BLaER1 treated with 17β-estradiol and CSF1 and Interleukin-3, amounts not matched to agents 10 nM and 100 nM (cell line): ENCODE measurements around the gene OTOG.

Experiments
- H3K27ac ChIP-seq, 11 experiments: shearing (Covaris generic); formaldehyde crosslinking; 2 replicates each; pipeline ENCODE4 v1.8.1; 2022
- H3K27me3 ChIP-seq, 11 experiments: shearing (Covaris generic); formaldehyde crosslinking; 2 replicates each; pipeline ENCODE4 v1.8.1; 2022
- H3K36me3 ChIP-seq, 11 experiments: shearing (Covaris generic); formaldehyde crosslinking; 2 replicates each; pipeline ENCODE4 v1.8.1; 2022
- H3K4me1 ChIP-seq, 10 experiments: shearing (Covaris generic); formaldehyde crosslinking; 2 replicates each; pipeline ENCODE4 v1.8.1; 2022
- H3K4me2 ChIP-seq, 11 experiments: shearing (Covaris generic); formaldehyde crosslinking; 2 replicates each; pipeline ENCODE4 v1.8.1; 2022
- H3K4me3 ChIP-seq, 10 experiments: shearing (Covaris generic); formaldehyde crosslinking; 2 replicates each; pipeline ENCODE4 v1.8.1; 2022
- H3K9ac ChIP-seq, 11 experiments: shearing (Covaris generic); formaldehyde crosslinking; 2 replicates each; pipeline ENCODE4 v1.8.1; 2022
- H3K9me3 ChIP-seq, 11 experiments: shearing (Covaris generic); formaldehyde crosslinking; replicated peaks in 1 of 11; 2 replicates each; pipeline ENCODE4 v1.8.1; 2022
- H4K20me1 ChIP-seq, 11 experiments: shearing (Covaris generic); formaldehyde crosslinking; 2 replicates each; pipeline ENCODE4 v1.8.1; 2022
- Cebpa-rat ChIP-seq, 11 experiments: shearing (Covaris generic); IDR thresholded peaks; 2 replicates each; pipeline ENCODE4 v1.8.1; 2022

The OTOG gene

DNA sequence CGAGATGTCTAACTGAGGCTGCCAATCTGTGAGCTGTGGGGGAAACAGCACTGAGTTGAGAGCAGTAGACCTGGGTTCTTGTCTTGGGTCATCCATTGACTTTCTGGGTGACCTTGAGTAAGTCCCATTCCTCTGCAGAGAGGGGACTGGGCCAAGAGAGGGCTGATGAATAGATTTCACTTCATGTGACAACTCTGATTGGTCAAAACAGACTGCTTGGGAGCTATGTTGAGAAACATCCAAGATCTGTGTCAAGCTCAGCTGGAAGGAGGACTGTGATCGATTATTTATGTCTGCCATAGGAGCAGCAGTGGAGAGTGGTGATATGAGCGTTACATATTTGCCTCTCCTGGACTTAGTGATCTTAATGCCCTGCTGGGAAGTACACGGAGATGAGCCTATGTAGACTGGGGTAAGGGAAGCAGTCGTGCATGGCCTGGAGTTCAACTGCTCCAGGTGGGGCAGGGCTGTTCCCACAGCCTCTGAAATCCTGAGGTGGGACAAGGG is 47.7 kb downstream of the OTOG start:
- peaks cover 0 to 9% (median 0%) of the 10 kb centered on the region in 11 experiments; a peak in 3 of 22 replicates for H3K9me3 ChIP-seq
- H3K9ac ChIP-seq: no peak overlapping the region
- no peak for TF ChIP-seq Cebpa-rat (IDR thresholded peaks at IDR 0.05)
- H3K4me3 ChIP-seq: no peak overlapping the region
- H3K27me3 ChIP-seq: no peaks in the 10 kb centered on the region; a peak in 1 of 22 replicates
- H3K4me2 ChIP-seq: no peak overlapping the region
- no peaks in the 10 kb centered on the region for H3K4me1 ChIP-seq
- H4K20me1 ChIP-seq: no peaks in the 10 kb centered on the region; a peak in 1 of 22 replicates
- no peaks in the 10 kb centered on the region for H3K36me3 ChIP-seq
- no peak overlapping the region for H3K27ac ChIP-seq

DNA sequence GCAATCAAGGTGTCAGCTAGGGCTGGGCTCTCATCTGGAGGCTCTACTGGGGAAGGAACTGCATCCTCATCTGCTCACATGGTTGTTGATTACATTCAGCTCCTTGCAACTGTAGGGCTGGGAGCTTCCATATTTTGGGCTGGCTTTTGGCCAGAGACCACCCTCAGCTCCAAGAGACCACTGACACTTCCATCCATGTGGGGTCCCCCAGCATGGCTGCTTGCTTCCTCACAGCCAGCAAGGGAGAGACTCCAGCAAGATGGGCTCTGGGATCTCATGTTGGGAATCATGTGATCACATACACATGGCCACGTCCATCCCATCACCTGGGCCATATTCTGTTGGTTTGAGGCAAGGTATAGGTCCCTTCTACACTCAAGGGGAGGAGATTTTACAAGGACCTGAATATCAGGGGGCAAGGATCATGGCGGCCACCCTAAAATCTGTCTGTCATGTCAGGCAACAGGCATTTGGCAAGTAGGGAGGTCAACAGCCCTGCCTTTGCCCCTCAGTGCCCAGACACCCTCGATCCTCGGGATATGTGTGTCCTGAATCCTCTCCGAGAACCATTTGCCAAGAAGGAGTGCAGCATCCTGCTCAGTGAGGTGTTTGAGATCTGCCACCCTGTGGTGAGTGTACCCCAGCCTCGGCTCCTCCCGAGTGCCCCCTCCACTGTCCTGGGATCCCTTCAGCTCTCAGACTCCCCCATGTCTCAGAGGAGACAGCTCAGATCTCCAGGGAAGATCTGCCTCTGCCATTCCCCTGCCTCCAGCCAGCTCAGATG is 48.7 kb downstream of the OTOG start:
- no peak overlapping the region for H3K4me3 ChIP-seq
- no peaks in the 10 kb centered on the region; a peak in 1 of 22 replicates for H4K20me1 ChIP-seq
- no peak overlapping the region for H3K4me2 ChIP-seq
- H3K27me3 ChIP-seq: no peaks in the 10 kb centered on the region; a peak in 1 of 22 replicates
- H3K9ac ChIP-seq: no peak overlapping the region
- H3K27ac ChIP-seq: no peak overlapping the region
- TF ChIP-seq Cebpa-rat (IDR thresholded peaks at IDR 0.05): no peak
- H3K9me3 ChIP-seq: peaks cover 0 to 9% (median 0%) of the 10 kb centered on the region in 11 experiments; a peak in 3 of 22 replicates
- H3K4me1 ChIP-seq: peaks cover 0 to 5% (median under 1%) of the 10 kb centered on the region in 10 experiments; a peak in 5 of 20 replicates
- no peaks in the 10 kb centered on the region for H3K36me3 ChIP-seq

GRCh38 chr11:17596310-17596669 is 49.2 kb downstream of the OTOG start:
- Histone ChIP-seq H3K27me3 (no peaks in the 10 kb centered on the region; a peak in 1 of 22 replicates), H3K36me3 (no peaks in the 10 kb centered on the region), H3K4me2 (no peak overlapping the region), H3K27ac (no peak overlapping the region), H4K20me1 (no peaks in the 10 kb centered on the region; a peak in 1 of 22 replicates), H3K9me3 (peaks cover 0 to 9% (median 0%) of the 10 kb centered on the region in 11 experiments; a peak in 3 of 22 replicates), H3K4me3 (no peak overlapping the region), H3K4me1 (peaks cover 0 to 10% (median 5%) of the 10 kb centered on the region in 10 experiments; a peak in 10 of 20 replicates), H3K9ac (no peak overlapping the region)
- no peak for TF ChIP-seq Cebpa-rat (IDR thresholded peaks at IDR 0.05)

DNA sequence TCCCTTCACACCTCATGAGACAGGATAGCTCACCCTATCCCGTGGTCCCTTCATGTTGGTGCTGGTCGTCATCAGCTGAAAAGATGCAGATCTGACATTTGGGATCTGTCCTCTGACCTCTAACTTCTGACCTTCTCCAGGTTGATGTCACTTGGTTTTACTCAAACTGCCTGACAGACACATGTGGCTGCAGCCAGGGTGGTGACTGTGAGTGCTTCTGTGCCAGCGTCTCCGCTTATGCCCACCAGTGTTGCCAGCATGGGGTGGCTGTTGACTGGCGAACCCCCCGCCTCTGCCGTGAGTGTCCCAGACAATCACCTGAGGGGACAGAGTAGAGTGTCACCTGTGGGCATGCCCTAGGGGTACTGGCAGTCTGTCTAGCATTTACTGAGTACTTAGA is 49.7 kb downstream of the OTOG start:
- Histone ChIP-seq H3K9me3 (peaks cover 0 to 9% (median 0%) of the 10 kb centered on the region in 11 experiments; a peak in 3 of 22 replicates), H3K4me3 (no peak overlapping the region), H3K27ac (no peak overlapping the region), H3K27me3 (no peaks in the 10 kb centered on the region; a peak in 1 of 22 replicates), H3K4me2 (no peak overlapping the region), H3K9ac (no peak overlapping the region), H4K20me1 (no peaks in the 10 kb centered on the region; a peak in 1 of 22 replicates), H3K4me1 (peaks cover 0 to 13% (median 8%) of the 10 kb centered on the region in 10 experiments; a peak in 15 of 20 replicates), H3K36me3 (no peaks in the 10 kb centered on the region)
- TF ChIP-seq Cebpa-rat (IDR thresholded peaks at IDR 0.05): no peak

- H3K27me3 ChIP-seq: no peaks in the 10 kb centered on the region; a peak in 1 of 22 replicates
- H3K27ac ChIP-seq: no peak overlapping the region
- no peaks in the 10 kb centered on the region; a peak in 1 of 22 replicates for H4K20me1 ChIP-seq
- TF ChIP-seq Cebpa-rat (IDR thresholded peaks at IDR 0.05): no peak
- peaks cover 0 to 21% (median 14%) of the 10 kb centered on the region in 10 experiments; a peak in 15 of 20 replicates for H3K4me1 ChIP-seq
- peaks cover 0 to 9% (median 0%) of the 10 kb centered on the region in 11 experiments; a peak in 3 of 22 replicates for H3K9me3 ChIP-seq
- H3K4me2 ChIP-seq: no peak overlapping the region
- H3K4me3 ChIP-seq: no peak overlapping the region
- H3K9ac ChIP-seq: no peak overlapping the region
- H3K36me3 ChIP-seq: no peaks in the 10 kb centered on the region
Measured at GRCh38 chr11:17597770-17598169, 50.7 kb downstream of the OTOG start.

GRCh38 chr11:17598700-17599459 is 51.8 kb downstream of the OTOG start:
- H3K4me1 ChIP-seq: peaks cover 0 to 21% (median 14%) of the 10 kb centered on the region in 10 experiments; a peak in 15 of 20 replicates
- no peak overlapping the region for H3K4me3 ChIP-seq
- no peak overlapping the region for H3K27ac ChIP-seq

DNA sequence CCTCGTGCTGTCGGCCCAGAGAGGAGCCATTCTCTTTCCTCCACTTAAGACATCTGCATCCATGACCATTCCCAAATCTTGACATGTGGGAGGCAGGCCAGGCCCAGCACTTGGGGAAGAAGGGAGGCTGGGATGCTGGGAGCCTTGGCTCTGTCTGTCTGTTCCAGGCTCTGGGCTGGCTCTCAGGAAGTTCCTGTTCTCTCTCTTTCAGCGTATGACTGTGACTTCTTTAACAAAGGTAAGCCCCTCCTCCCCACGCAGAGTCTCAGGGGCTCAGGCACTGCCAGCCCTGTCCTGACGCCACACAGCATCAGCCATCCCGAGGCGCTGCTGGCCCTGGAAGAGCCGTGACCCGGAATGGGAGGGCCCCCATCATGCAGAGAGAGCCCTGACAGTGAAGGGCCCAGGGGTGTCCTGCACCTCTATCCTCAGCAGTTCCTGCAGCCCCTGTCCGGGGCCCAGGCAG is 52.4 kb downstream of the OTOG start:
- H3K4me3 ChIP-seq: no peak overlapping the region
- H3K9ac ChIP-seq: no peak overlapping the region
- H3K36me3 ChIP-seq: no peaks in the 10 kb centered on the region
- 0 out of 22 replicates have a peak, but pooled peaks cover 0 to 4% (median 0%) of the 10 kb centered on the region in 11 experiments for H3K9me3 ChIP-seq
- no peak overlapping the region for H3K4me2 ChIP-seq
- peaks cover 0 to 21% (median 14%) of the 10 kb centered on the region in 10 experiments; a peak in 15 of 20 replicates for H3K4me1 ChIP-seq
- H4K20me1 ChIP-seq: no peaks in the 10 kb centered on the region; a peak in 1 of 22 replicates
- TF ChIP-seq Cebpa-rat (IDR thresholded peaks at IDR 0.05): no peak
- no peaks in the 10 kb centered on the region; a peak in 1 of 22 replicates for H3K27me3 ChIP-seq
- no peak overlapping the region for H3K27ac ChIP-seq

More at GRCh38 chr11:17598700-17599459, 51.8 kb downstream of the OTOG start:
- no peak for TF ChIP-seq Cebpa-rat (IDR thresholded peaks at IDR 0.05)
- H3K4me2 ChIP-seq: no peak overlapping the region
- H4K20me1 ChIP-seq: no peaks in the 10 kb centered on the region; a peak in 1 of 22 replicates
- H3K27me3 ChIP-seq: no peaks in the 10 kb centered on the region; a peak in 1 of 22 replicates
- H3K9me3 ChIP-seq: peaks cover 0 to 4% (median 0%) of the 10 kb centered on the region in 11 experiments; a peak in 1 of 22 replicates
- no peaks in the 10 kb centered on the region for H3K36me3 ChIP-seq
- H3K9ac ChIP-seq: no peak overlapping the region

GRCh38 chr11:17600316-17601255 is 53.5 kb downstream of the OTOG start:
- Histone ChIP-seq H3K4me3 (no peak overlapping the region), H4K20me1 (no peaks in the 10 kb centered on the region; a peak in 1 of 22 replicates), H3K9me3 (no peaks in the 10 kb centered on the region), H3K9ac (no peak overlapping the region; a peak in 1 of 22 replicates), H3K27me3 (no peaks in the 10 kb centered on the region; a peak in 1 of 22 replicates), H3K36me3 (no peaks in the 10 kb centered on the region), H3K4me2 (peak overlapping the region in 7 of 11 experiments; percentile 11 to 46 (median 37); a peak in 11 of 22 replicates), H3K4me1 (peaks cover 0 to 29% (median 19%) of the 10 kb centered on the region in 10 experiments; a peak in 16 of 20 replicates), H3K27ac (no peak overlapping the region)
- no peak for TF ChIP-seq Cebpa-rat (IDR thresholded peaks at IDR 0.05)
